ENCODE data around the gene ATAT1.

ATAT1 gene

DNA sequence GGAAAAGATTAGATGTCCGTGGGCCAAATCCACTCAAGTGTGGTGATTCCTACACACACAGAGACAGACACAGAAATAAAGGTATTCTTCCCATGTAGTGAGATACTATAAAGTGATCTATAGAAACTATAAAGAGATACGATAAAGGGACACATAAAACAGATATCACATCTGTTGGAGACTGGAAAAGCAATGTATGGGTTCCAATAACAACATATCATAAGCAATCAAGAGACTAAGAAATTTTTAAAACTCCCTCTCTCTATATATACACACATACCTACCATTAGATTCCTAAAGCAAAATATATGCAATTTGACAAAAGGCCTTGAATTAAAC, 14.8 kb upstream of the ATAT1 start:
- H3K4me3 ChIP-seq (ENCODE audit: low read depth, low read length), result no peak overlapping the region
- no peak for DNase-seq (ENCODE audit: low read depth)
- peak; percentile 14 for TF ChIP-seq POLR2A (IDR thresholded peaks at IDR 0.05; ENCODE audit: extremely low read depth, insufficient read length)
- TF ChIP-seq, protein P1, sequence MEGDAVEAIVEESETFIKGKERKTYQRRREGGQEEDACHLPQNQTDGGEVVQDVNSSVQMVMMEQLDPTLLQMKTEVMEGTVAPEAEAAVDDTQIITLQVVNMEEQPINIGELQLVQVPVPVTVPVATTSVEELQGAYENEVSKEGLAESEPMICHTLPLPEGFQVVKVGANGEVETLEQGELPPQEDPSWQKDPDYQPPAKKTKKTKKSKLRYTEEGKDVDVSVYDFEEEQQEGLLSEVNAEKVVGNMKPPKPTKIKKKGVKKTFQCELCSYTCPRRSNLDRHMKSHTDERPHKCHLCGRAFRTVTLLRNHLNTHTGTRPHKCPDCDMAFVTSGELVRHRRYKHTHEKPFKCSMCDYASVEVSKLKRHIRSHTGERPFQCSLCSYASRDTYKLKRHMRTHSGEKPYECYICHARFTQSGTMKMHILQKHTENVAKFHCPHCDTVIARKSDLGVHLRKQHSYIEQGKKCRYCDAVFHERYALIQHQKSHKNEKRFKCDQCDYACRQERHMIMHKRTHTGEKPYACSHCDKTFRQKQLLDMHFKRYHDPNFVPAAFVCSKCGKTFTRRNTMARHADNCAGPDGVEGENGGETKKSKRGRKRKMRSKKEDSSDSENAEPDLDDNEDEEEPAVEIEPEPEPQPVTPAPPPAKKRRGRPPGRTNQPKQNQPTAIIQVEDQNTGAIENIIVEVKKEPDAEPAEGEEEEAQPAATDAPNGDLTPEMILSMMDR (IDR thresholded peaks at IDR 0.05; ENCODE audit: low read depth, low read length), result no peak

DNA sequence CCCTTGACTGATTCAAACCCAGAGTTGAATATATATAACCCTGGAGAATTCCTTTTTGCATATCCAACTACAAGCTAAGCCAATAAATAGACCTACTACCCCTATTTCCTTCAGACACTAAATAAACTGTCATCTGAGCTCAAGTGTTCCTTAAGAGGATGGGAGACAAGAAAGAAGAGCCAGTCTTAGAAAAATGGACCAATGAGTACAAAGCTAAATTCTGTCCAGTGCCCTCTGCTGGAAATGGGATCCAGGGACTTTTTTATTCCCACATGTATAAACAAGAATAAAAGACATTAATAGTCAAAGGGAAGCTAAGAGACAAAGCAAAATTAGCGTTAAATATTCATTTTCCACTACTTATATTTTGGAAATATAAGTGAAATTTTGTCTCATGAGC, 14.5 kb upstream of the ATAT1 start:
- TF ChIP-seq, protein P1 (IDR thresholded peaks at IDR 0.05; ENCODE audit: low read depth, low read length), result peak; percentile 32
- no peak for TF ChIP-seq POLR2A (IDR thresholded peaks at IDR 0.05; ENCODE audit: extremely low read depth, insufficient read length)
- DNase-seq (ENCODE audit: low read depth), result peak; percentile 41

DNA sequence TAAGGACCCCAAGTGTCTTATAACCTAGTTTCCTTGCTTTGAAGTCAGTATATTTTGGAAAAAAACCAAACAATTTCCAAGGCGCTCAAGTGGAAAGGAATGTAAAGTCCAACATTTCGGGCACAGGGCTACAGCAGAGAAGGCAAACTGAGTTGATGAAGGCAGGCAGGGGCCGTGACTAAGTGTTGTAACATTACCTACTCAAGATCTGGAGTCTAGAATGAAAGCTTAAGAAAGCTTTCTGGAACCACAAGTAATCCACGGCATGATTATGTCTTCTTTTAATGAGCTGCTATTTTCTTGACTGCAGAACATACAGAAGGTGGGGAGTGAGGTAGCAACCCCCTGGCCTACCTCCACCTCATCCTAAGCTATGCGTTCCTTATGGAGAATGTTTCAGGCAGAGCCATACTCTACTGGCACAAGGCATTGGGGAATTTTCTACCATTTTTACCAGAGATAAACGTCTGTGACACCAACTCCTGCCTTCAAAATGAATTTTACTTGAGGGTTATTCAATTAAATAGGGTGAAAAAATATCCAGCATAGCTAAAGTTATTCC, 13.9 kb upstream of the ATAT1 start:
- no peak for DNase-seq (ENCODE audit: low read depth)
- TF ChIP-seq, protein P2, sequence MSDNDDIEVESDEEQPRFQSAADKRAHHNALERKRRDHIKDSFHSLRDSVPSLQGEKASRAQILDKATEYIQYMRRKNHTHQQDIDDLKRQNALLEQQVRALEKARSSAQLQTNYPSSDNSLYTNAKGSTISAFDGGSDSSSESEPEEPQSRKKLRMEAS (IDR thresholded peaks at IDR 0.05; ENCODE audit: low read depth, low read length), result no peak
- TF ChIP-seq MYC (IDR thresholded peaks at IDR 0.05; ENCODE audit: low read depth, low read length) (no peak), POLR2A (IDR thresholded peaks at IDR 0.05; ENCODE audit: extremely low read depth, insufficient read length) (no peak)
- TF ChIP-seq, protein P1 (IDR thresholded peaks at IDR 0.05; ENCODE audit: low read depth, low read length), result no peak
- no peak overlapping the region for H3K4me3 ChIP-seq (ENCODE audit: low read depth, low read length)

More for the DNA sequence above, 14.5 kb upstream of the ATAT1 start:
- no peak overlapping the region for H3K4me3 ChIP-seq (ENCODE audit: low read depth, low read length)

DNA sequence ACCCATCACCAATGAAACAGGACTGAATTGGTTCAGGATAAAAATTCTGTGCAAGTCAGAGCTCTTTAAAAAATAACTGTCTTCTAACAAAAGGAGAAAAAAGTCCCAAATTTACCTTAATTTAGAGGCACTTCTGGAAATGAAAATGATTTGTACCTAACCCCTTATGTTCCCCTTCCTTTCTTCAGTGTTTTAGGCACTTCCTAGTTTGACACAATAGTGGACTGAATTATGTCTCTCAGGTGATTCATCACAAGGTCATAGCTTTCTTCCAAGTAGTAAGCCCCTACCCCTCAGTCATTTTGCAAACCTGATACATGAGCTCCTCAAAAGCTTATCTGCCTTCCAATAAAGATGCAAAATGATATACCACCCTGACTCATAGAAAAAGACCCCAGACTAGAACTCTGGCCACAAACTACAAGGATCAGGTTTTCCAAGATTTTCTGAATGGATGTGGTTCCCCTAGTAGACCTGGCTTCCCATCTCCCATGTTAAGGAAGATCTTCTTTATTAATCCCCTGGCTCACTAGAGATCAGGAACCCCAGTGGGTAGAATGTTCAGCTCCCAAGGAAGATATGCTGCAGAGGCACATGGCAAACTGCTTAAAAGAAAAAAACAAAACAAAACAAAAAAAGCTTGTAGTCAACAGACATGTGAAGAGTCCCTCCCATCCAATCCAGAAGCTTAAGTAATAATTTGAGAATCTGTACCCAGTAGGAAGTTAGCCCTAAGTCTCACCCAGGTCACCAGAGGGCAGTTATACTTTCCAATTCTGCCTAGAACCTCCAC, 13.2 kb upstream of the ATAT1 start:
- peak overlapping the region; percentile 99 for H3K4me3 ChIP-seq (ENCODE audit: low read depth, low read length)
- TF ChIP-seq POLR2A (IDR thresholded peaks at IDR 0.05; ENCODE audit: extremely low read depth, insufficient read length), result no peak
- TF ChIP-seq, protein P2 (IDR thresholded peaks at IDR 0.05; ENCODE audit: low read depth, low read length), result no peak
- TF ChIP-seq MYC (IDR thresholded peaks at IDR 0.05; ENCODE audit: low read depth, low read length), result no peak
- TF ChIP-seq, protein P1 (IDR thresholded peaks at IDR 0.05; ENCODE audit: low read depth, low read length), result no peak
- DNase-seq (ENCODE audit: low read depth), result peak; percentile 52

DNA sequence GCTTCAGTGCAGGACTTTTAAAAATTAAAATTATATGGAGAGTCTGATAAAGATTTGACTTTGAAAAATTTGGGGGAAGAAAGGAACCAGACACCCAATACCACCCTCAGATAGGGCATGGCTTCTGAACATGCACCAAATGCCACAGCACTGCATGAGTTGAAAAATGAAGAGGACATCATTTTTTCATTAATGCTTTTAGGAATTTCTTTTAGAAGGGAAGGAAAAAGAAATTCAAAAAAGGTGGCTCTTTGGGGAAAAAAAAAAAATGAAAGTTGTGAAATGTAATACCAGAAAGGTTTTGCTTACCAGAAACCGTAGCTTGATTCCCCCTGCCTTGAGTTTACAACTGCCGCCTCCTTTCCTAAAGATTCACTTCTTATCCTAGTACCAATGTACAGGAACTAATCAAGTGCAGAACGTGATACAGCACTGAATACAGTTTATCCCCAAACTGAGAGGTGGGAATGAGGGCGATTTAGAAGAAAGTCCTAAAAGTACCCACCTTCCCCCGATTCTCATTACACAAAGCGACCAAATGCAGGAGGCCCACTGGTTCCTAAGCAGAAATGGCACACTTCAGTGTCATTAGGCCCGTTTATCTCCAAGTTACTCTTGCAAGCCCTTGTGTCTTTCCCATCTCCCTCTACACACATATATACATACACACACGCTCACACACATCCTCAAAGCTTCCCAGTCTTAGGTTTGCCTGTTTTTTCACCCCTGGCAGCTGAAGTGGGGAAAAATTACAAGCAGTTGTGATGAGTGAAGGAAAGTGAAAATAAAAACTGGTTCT, 12.4 kb upstream of the ATAT1 start:
- H3K4me3 ChIP-seq (ENCODE audit: low read depth, low read length), result peak overlapping the region; percentile 99
- DNase-seq (ENCODE audit: low read depth), result no peak
- TF ChIP-seq, protein P2 (IDR thresholded peaks at IDR 0.05; ENCODE audit: low read depth, low read length), result no peak
- TF ChIP-seq POLR2A (IDR thresholded peaks at IDR 0.05; ENCODE audit: extremely low read depth, insufficient read length) (no peak), MYC (IDR thresholded peaks at IDR 0.05; ENCODE audit: low read depth, low read length) (no peak)
- TF ChIP-seq, protein P1 (IDR thresholded peaks at IDR 0.05; ENCODE audit: low read depth, low read length), result no peak
